ENCODE data around the gene DLG5.

DNA sequence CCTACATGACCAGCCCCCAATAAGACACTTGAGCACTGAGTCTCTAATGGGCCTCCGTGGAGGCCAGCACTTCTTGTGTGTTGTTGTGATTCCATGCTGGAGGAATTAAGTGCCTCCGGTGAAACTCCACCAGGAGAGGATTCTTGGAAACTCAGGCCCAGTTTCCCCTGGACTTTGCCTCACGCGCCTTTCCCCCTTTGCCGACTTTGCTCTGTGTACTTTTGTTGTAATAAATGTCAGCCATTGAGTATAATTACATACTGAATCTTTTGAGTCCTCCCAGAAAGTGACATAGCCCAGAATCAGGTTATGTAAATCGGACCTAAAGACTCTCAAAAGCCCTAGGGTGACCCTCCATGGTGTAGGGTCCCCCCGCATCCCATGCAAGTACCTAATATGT lies 82.4 kb downstream of the DLG5 start:
- TF ChIP-seq EZH2 (IDR thresholded peaks at IDR 0.05), result no peak
- TF ChIP-seq, protein P1, sequence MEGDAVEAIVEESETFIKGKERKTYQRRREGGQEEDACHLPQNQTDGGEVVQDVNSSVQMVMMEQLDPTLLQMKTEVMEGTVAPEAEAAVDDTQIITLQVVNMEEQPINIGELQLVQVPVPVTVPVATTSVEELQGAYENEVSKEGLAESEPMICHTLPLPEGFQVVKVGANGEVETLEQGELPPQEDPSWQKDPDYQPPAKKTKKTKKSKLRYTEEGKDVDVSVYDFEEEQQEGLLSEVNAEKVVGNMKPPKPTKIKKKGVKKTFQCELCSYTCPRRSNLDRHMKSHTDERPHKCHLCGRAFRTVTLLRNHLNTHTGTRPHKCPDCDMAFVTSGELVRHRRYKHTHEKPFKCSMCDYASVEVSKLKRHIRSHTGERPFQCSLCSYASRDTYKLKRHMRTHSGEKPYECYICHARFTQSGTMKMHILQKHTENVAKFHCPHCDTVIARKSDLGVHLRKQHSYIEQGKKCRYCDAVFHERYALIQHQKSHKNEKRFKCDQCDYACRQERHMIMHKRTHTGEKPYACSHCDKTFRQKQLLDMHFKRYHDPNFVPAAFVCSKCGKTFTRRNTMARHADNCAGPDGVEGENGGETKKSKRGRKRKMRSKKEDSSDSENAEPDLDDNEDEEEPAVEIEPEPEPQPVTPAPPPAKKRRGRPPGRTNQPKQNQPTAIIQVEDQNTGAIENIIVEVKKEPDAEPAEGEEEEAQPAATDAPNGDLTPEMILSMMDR (IDR thresholded peaks at IDR 0.05), result no peak
- no peak for TF ChIP-seq EZH2phosphoT487 (IDR thresholded peaks at IDR 0.05)
